ENCODE results near the gene DHX32.

DNA sequence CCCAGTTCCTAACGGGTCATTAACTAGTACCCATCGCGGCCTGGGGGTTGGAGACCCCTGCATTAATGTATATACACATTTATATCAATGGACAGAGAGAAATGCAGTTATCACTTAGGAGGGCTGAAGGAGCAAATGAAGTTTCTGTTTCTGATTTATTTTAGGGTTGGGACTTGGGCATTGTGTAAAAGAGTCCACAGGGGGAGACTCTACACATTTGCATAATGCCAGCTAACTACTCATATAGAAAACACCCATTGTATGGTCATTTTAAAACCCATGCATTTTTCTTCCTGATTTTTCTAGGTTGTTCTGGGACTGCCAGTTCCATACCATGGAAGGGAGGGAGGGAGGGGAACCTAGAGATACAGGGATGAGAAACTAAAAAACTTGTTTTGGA is 34.2 kb downstream of the DHX32 start:
- TF ChIP-seq POLR2AphosphoS5 (IDR thresholded peaks at IDR 0.05; ENCODE audit: insufficient read depth, low read depth, low read length): no peak
- TF ChIP-seq EZH2 (IDR thresholded peaks at IDR 0.05; ENCODE audit: borderline replicate concordance, low read depth, low read length, severe bottlenecking): no peak
- TF ChIP-seq, protein P1, sequence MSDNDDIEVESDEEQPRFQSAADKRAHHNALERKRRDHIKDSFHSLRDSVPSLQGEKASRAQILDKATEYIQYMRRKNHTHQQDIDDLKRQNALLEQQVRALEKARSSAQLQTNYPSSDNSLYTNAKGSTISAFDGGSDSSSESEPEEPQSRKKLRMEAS (IDR thresholded peaks at IDR 0.05; ENCODE audit: insufficient read depth, insufficient read length): no peak
- TF ChIP-seq, protein P2, sequence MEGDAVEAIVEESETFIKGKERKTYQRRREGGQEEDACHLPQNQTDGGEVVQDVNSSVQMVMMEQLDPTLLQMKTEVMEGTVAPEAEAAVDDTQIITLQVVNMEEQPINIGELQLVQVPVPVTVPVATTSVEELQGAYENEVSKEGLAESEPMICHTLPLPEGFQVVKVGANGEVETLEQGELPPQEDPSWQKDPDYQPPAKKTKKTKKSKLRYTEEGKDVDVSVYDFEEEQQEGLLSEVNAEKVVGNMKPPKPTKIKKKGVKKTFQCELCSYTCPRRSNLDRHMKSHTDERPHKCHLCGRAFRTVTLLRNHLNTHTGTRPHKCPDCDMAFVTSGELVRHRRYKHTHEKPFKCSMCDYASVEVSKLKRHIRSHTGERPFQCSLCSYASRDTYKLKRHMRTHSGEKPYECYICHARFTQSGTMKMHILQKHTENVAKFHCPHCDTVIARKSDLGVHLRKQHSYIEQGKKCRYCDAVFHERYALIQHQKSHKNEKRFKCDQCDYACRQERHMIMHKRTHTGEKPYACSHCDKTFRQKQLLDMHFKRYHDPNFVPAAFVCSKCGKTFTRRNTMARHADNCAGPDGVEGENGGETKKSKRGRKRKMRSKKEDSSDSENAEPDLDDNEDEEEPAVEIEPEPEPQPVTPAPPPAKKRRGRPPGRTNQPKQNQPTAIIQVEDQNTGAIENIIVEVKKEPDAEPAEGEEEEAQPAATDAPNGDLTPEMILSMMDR (IDR thresholded peaks at IDR 0.05; ENCODE audit: extremely low read depth in 1 of 2, insufficient read depth in 1 of 2, low read depth in 1 of 2, low read length in 2 of 2): no peak
- no peak for TF ChIP-seq MYC (IDR thresholded peaks at IDR 0.05; ENCODE audit: low read depth, low read length)
- no peak for TF ChIP-seq POLR2A (IDR thresholded peaks at IDR 0.05; ENCODE audit: low read depth, low read length)
- TF ChIP-seq GATA2 (IDR thresholded peaks at IDR 0.05; ENCODE audit: insufficient read depth, insufficient read length, low read depth, low read length): no peak
- no peak for TF ChIP-seq FOS (IDR thresholded peaks at IDR 0.05; ENCODE audit: borderline replicate concordance, insufficient read depth, low read length)
